UCSD-AML1 (cell line): Measurements from ENCODE around the gene ITPKC.

ENCODE experiments used
- DNase-seq: peaks from one replicate; lab custom pipeline; 2025; ENCODE audit not compliant: unreplicated experiment; lab: John Stamatoyannopoulos, UW

The ITPKC gene

GRCh38 chr19:40786060-40787037 lies 69.4 kb downstream of the ITPKC start:
- no peak for DNase-seq
